WTC11 (cell line): ENCODE data around the gene NBEA. TPM values are rescaled to one million over a fixed set of nuclear protein-coding genes. Genes with fewer than 3 reads are reported as not detected.

Experiments
- ATAC-seq: fragments of 200-7000 bp; cut with Tn5 transposase; 2 replicates; pipeline ENCODE4 v1.10.0; 2021; ENCODE audit warnings: mild to moderate bottlenecking, moderate library complexity
- CTCF ChIA-PET: fragments of 300-600 bp; sonication (Branson Sonifier 250); formaldehyde crosslinking; loops from one replicate; lab custom pipeline; 2021; ENCODE audit warnings: antibody characterized with exemption; lab: Charles Lee
- POLR2A ChIA-PET: fragments of 350-600 bp; sonication (Branson Sonifier 250); formaldehyde crosslinking; loops from one replicate; lab custom pipeline; 2021; ENCODE audit warnings: antibody characterized with exemption; lab: Charles Lee
- DNase-seq: peaks from one replicate; pipeline ENCODE4 v3.0.0; 2021; ENCODE audit warnings: low spot score
- H3K27ac Mint-ChIP-seq: 2 replicates; pipeline ENCODE4 v1.8.0; 2021; ENCODE audit warnings: mixed read lengths
- H3K27me3 Mint-ChIP-seq: 2 replicates; pipeline ENCODE4 v1.8.0; 2021; ENCODE audit warnings: low read depth, mild to moderate bottlenecking, moderate library complexity, mixed read lengths
- H3K36me3 Mint-ChIP-seq: 2 replicates; pipeline ENCODE4 v1.8.0; 2021; ENCODE audit warnings: mixed read lengths
- H3K4me1 Mint-ChIP-seq: 2 replicates; pipeline ENCODE4 v1.8.0; 2022; ENCODE audit warnings: mixed read lengths
- H3K4me3 Mint-ChIP-seq: 2 replicates; pipeline ENCODE4 v1.8.0; 2021; ENCODE audit warnings: mild to moderate bottlenecking, moderate library complexity, mixed read lengths
- H3K9me3 Mint-ChIP-seq: 2 replicates; pipeline ENCODE4 v1.8.0; 2021; ENCODE audit warnings: mixed read lengths
- AFF4 ChIP-seq: sonication (generic); formaldehyde crosslinking; IDR thresholded peaks from 2 replicates; pipeline ENCODE4 v1.8.1; 2023; ENCODE audit warnings: mild to moderate bottlenecking, missing genetic modification reagents, borderline replicate concordance
- ATF3 ChIP-seq: sonication (generic); formaldehyde crosslinking; conservative IDR thresholded peaks from 2 replicates; pipeline ENCODE4 v1.8.1; 2022; ENCODE audit warnings: mild to moderate bottlenecking, missing genetic modification reagents
- CDX4 ChIP-seq: fragments of 250-450 bp; sonication (Bioruptor Pico); IDR thresholded peaks from 2 replicates; pipeline ENCODE4 v1.9.0; 2021; ENCODE audit warnings: moderate library complexity, mild to moderate bottlenecking, inconsistent platforms, borderline replicate concordance
- FOXP1 ChIP-seq: sonication (generic); formaldehyde crosslinking; IDR thresholded peaks from 2 replicates; pipeline ENCODE4 v1.8.0; 2022; ENCODE audit warnings: missing genetic modification reagents, mild to moderate bottlenecking, moderate library complexity, borderline replicate concordance
- GABPB1 ChIP-seq: sonication (generic); formaldehyde crosslinking; IDR thresholded peaks from 2 replicates; pipeline ENCODE4 v1.8.1; 2023; ENCODE audit warnings: mild to moderate bottlenecking, missing genetic modification reagents
- IRF2 ChIP-seq: sonication (generic); formaldehyde crosslinking; IDR thresholded peaks from 2 replicates; pipeline ENCODE4 v1.8.0; 2022; ENCODE audit warnings: low read depth, missing genetic modification reagents, borderline replicate concordance
- JAZF1 ChIP-seq: fragments of 250-450 bp; sonication (Bioruptor Pico); IDR thresholded peaks from 2 replicates; pipeline ENCODE4 v1.9.0; 2021; ENCODE audit warnings: moderate library complexity, mild to moderate bottlenecking, inconsistent platforms
- MLX ChIP-seq: sonication (generic); formaldehyde crosslinking; IDR thresholded peaks from 2 replicates; pipeline ENCODE4 v1.8.1; 2023; ENCODE audit warnings: mild to moderate bottlenecking, missing genetic modification reagents, moderate library complexity
- NR1H2 ChIP-seq: sonication (generic); formaldehyde crosslinking; IDR thresholded peaks from 2 replicates; pipeline ENCODE4 v1.9.0; 2021; ENCODE audit warnings: mild to moderate bottlenecking, moderate library complexity, missing genetic modification reagents
- PRRX2 ChIP-seq: fragments of 250-450 bp; sonication (Bioruptor Pico); IDR thresholded peaks from 2 replicates; pipeline ENCODE4 v1.8.0; 2021; ENCODE audit warnings: mild to moderate bottlenecking
- TEAD4 ChIP-seq: sonication (generic); formaldehyde crosslinking; IDR thresholded peaks from 2 replicates; pipeline ENCODE4 v1.8.0; 2022; ENCODE audit warnings: mild to moderate bottlenecking, missing genetic modification reagents
- ZBTB43 ChIP-seq: sonication (generic); formaldehyde crosslinking; IDR thresholded peaks from 2 replicates; pipeline ENCODE4 v1.8.1; 2023; ENCODE audit warnings: mild to moderate bottlenecking, missing genetic modification reagents
- ZNF219 ChIP-seq: sonication (generic); formaldehyde crosslinking; IDR thresholded peaks from 2 replicates; pipeline ENCODE4 v1.8.0; 2023; ENCODE audit warnings: missing genetic modification reagents, mild to moderate bottlenecking, borderline replicate concordance
- ZNF232 ChIP-seq: sonication (generic); formaldehyde crosslinking; IDR thresholded peaks from 2 replicates; pipeline ENCODE4 v1.8.0; 2022; ENCODE audit warnings: mild to moderate bottlenecking, missing genetic modification reagents
- ZNF512 ChIP-seq: sonication (generic); formaldehyde crosslinking; IDR thresholded peaks from 2 replicates; pipeline ENCODE4 v1.8.1; 2022; ENCODE audit warnings: missing genetic modification reagents, borderline replicate concordance
- total RNA-seq: library from RNA; stranded (reverse); gene quantifications from 3 replicates; pipeline ENCODE4 v1.2.3, GENCODE V29; 2021

NBEA gene
- total RNA-seq, 1 experiment from 2014 or later: 20.9 TPM

- TF ChIP-seq AFF4 (CRISPR knock-in tag): no peak
Measured at GRCh38 chr13:35379663-35380062, 437.6 kb downstream of the NBEA start (continued).

GRCh38 chr13:35387682-35388250 is 445.7 kb downstream of the NBEA start:
- DNase-seq: no peak
- POLR2A ChIA-PET: no interaction called here
- Mint-ChIP-seq H3K4me3 (no peak overlapping the region), H3K27me3 (no peaks in the 10 kb centered on the region), H3K9me3 (no peaks in the 10 kb centered on the region), H3K27ac (no peak overlapping the region), H3K36me3 (no peaks in the 10 kb centered on the region), H3K4me1 (peaks cover 14% of the 10 kb centered on the region)
- ATAC-seq: no peak
- TF ChIP-seq JAZF1 (CRISPR knock-in tag): no peak
- CTCF ChIA-PET: no interaction called here

GRCh38 chr13:35388441-35389355 is 446.6 kb downstream of the NBEA start:
- ChIA-PET CTCF (interaction anchor here (0.5 kb wide), 1 partner anchor 1345 kb away, joined by 3 read pairs; no protein-coding TSS in a partner anchor), POLR2A (interaction anchor here (0.6 kb wide), 1 partner anchor 1513 kb away, joined by 3 read pairs; no protein-coding TSS in a partner anchor)
- H3K27ac Mint-ChIP-seq: peak overlapping the region; percentile 94
- no peaks in the 10 kb centered on the region for H3K27me3 Mint-ChIP-seq
- no peak overlapping the region for H3K4me3 Mint-ChIP-seq
- H3K9me3 Mint-ChIP-seq: no peaks in the 10 kb centered on the region
- DNase-seq (no peak), ATAC-seq (no peak; the same call in 1 of the 2 replicates)
- H3K4me1 Mint-ChIP-seq: peaks cover 14% of the 10 kb centered on the region
- no peaks in the 10 kb centered on the region for H3K36me3 Mint-ChIP-seq
- TF ChIP-seq AFF4 (CRISPR knock-in tag) (no peak), ATF3 (CRISPR knock-in tag) (no peak), NR1H2 (CRISPR knock-in tag) (no peak), CDX4 (CRISPR knock-in tag) (no peak), ZNF219 (CRISPR knock-in tag) (no peak), IRF2 (no peak), GABPB1 (CRISPR knock-in tag) (no peak), FOXP1 (CRISPR knock-in tag) (no peak), PRRX2 (CRISPR knock-in tag) (no peak), ZNF512 (CRISPR knock-in tag) (no peak), ZBTB43 (CRISPR knock-in tag) (no peak), MLX (CRISPR knock-in tag) (no peak), ZNF232 (CRISPR knock-in tag) (no peak), TEAD4 (CRISPR knock-in tag) (no peak)
